ENCODE data around the gene ZNHIT6.

DNA sequence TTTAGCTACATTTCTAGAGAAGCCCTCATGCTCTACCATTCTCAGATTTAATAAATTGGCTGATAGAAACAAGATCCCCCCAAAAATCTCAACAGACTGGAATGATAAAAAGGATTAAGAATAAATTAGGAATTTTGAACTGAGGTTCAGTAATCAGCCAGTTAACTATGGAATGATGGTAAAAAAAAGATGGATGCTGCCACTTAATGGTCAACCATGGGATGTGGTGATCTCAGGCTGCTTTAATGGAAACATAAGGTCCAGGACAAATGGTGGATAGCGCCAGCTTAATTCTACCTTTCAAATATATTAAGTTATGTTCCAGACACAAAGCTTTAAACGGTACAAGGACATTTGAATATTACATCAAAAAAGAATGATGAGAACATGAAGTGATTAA, 77.7 kb downstream of the ZNHIT6 start:
- TF ChIP-seq, protein P1, sequence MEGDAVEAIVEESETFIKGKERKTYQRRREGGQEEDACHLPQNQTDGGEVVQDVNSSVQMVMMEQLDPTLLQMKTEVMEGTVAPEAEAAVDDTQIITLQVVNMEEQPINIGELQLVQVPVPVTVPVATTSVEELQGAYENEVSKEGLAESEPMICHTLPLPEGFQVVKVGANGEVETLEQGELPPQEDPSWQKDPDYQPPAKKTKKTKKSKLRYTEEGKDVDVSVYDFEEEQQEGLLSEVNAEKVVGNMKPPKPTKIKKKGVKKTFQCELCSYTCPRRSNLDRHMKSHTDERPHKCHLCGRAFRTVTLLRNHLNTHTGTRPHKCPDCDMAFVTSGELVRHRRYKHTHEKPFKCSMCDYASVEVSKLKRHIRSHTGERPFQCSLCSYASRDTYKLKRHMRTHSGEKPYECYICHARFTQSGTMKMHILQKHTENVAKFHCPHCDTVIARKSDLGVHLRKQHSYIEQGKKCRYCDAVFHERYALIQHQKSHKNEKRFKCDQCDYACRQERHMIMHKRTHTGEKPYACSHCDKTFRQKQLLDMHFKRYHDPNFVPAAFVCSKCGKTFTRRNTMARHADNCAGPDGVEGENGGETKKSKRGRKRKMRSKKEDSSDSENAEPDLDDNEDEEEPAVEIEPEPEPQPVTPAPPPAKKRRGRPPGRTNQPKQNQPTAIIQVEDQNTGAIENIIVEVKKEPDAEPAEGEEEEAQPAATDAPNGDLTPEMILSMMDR (IDR thresholded peaks at IDR 0.05) = no peak
- no peak for TF ChIP-seq POLR2A (IDR thresholded peaks at IDR 0.05)
